GM23338 (cell line): ENCODE results near the gene CNTNAP5. TPM values are rescaled to one million over a fixed set of nuclear protein-coding genes. Genes with fewer than 3 reads are reported as not detected.

Source experiments
- ATAC-seq: fragments of 200-7000 bp; cut with Tn5 transposase; 3 replicates; pipeline ENCODE4 v1.9.1; 2020
- DNase-seq: peaks from one replicate; pipeline ENCODE4 v3.0.0-alpha.2; 2015; ENCODE audit warnings: low spot score
- H2AFZ ChIP-seq: fragments of 200-600 bp; sonication (generic); 2 replicates; pipeline ENCODE4 v1.8.0; 2016; ENCODE audit warnings: antibody characterized with exemption, mild to moderate bottlenecking, moderate library complexity
- H3F3A ChIP-seq: fragments of 200-600 bp; sonication (generic); replicated peaks from 2 replicates; pipeline ENCODE4 v1.8.0; 2017; ENCODE audit warnings: antibody characterized with exemption, mixed run types, low read depth
- H3K27ac ChIP-seq: fragments of 200-600 bp; sonication (generic); 2 replicates; pipeline ENCODE4 v1.6.1; 2016; ENCODE audit warnings: low read depth
- H3K27me3 ChIP-seq: fragments of 200-600 bp; sonication (generic); 2 replicates; pipeline ENCODE4 v1.8.0; 2016; ENCODE audit warnings: mild to moderate bottlenecking, mixed run types, moderate library complexity; ENCODE audit not compliant: insufficient read depth
- H3K36me3 ChIP-seq: fragments of 200-600 bp; sonication (generic); 2 replicates; pipeline ENCODE4 v1.8.0; 2016; ENCODE audit warnings: mild to moderate bottlenecking; ENCODE audit not compliant: insufficient read depth
- H3K4me1 ChIP-seq: fragments of 200-600 bp; sonication (generic); 2 replicates; pipeline ENCODE4 v1.8.0; 2016; ENCODE audit warnings: mild to moderate bottlenecking, moderate library complexity; ENCODE audit not compliant: insufficient read depth
- H3K4me2 ChIP-seq: fragments of 200-600 bp; sonication (generic); 2 replicates; pipeline ENCODE4 v1.7.1; 2017; ENCODE audit warnings: mixed run types
- H3K4me3 ChIP-seq: fragments of 200-600 bp; sonication (generic); 2 replicates; pipeline ENCODE4 v1.6.1; 2016; ENCODE audit warnings: mixed run types
- H3K79me2 ChIP-seq: fragments of 200-600 bp; sonication (generic); replicated peaks from 2 replicates; pipeline ENCODE4 v1.8.0; 2017; ENCODE audit warnings: mild to moderate bottlenecking; ENCODE audit not compliant: insufficient read depth
- H3K9me2 ChIP-seq: fragments of 200-600 bp; sonication (generic); 2 replicates; pipeline ENCODE4 v1.8.0; 2017; ENCODE audit not compliant: insufficient read depth
- H4K20me1 ChIP-seq: fragments of 200-600 bp; sonication (generic); replicated peaks from 2 replicates; pipeline ENCODE4 v1.8.0; 2017; ENCODE audit warnings: mild to moderate bottlenecking; ENCODE audit not compliant: insufficient read depth
- H3K27ac Mint-ChIP-seq: 2 replicates; pipeline ENCODE4 v1.8.0; 2020; ENCODE audit warnings: inconsistent platforms, mild to moderate bottlenecking, moderate library complexity, mixed read lengths
- H3K27me3 Mint-ChIP-seq: 3 replicates; pipeline ENCODE4 v1.8.0; 2022; ENCODE audit warnings: low read depth, mild to moderate bottlenecking, moderate library complexity, mixed read lengths, inconsistent platforms; ENCODE audit not compliant: insufficient read depth, poor library complexity
- H3K36me3 Mint-ChIP-seq: 3 replicates; pipeline ENCODE4 v1.8.0; 2021; ENCODE audit warnings: low read depth, mild to moderate bottlenecking, inconsistent platforms, moderate library complexity, mixed read lengths
- H3K4me1 Mint-ChIP-seq: 3 replicates; pipeline ENCODE4 v1.8.0; 2020; ENCODE audit warnings: mild to moderate bottlenecking, inconsistent platforms, mixed read lengths
- H3K4me3 Mint-ChIP-seq: 3 replicates; pipeline ENCODE4 v1.8.0; 2021; ENCODE audit warnings: moderate library complexity, mild to moderate bottlenecking, inconsistent platforms, mixed read lengths
- H3K9me3 Mint-ChIP-seq: 3 replicates; pipeline ENCODE4 v1.8.0; 2020; ENCODE audit warnings: moderate library complexity, mild to moderate bottlenecking, inconsistent platforms, mixed read lengths
- CREB1 ChIP-seq: fragments of 250-450 bp; sonication (Bioruptor Pico); IDR thresholded peaks from 2 replicates; pipeline ENCODE4 v1.5.0; 2020; ENCODE audit warnings: low read depth, mild to moderate bottlenecking, moderate library complexity
- EZH2 ChIP-seq: fragments of 200-600 bp; sonication (generic); IDR thresholded peaks from one replicate; pipeline ENCODE4 v1.8.0; 2017; ENCODE audit warnings: antibody characterized with exemption, mild to moderate bottlenecking, low read depth; ENCODE audit not compliant: unreplicated experiment
- NANOG ChIP-seq: IDR thresholded peaks from 2 replicates; pipeline ENCODE4 v1.6.1; 2016; ENCODE audit warnings: antibody characterized with exemption, borderline replicate concordance
- ZNF114 ChIP-seq: fragments of 250-450 bp; sonication (Bioruptor Pico); IDR thresholded peaks from 2 replicates; pipeline ENCODE4 v1.5.0; 2020; ENCODE audit warnings: mild to moderate bottlenecking, moderate library complexity
- ZNF331 ChIP-seq: fragments of 250-450 bp; sonication (Bioruptor Pico); IDR thresholded peaks from 2 replicates; pipeline ENCODE4 v1.5.0; 2020; ENCODE audit warnings: low read depth, mild to moderate bottlenecking, moderate library complexity
- ZNF462 ChIP-seq: fragments of 250-450 bp; sonication (Bioruptor Pico); IDR thresholded peaks from 2 replicates; pipeline ENCODE4 v1.5.0; 2020; ENCODE audit warnings: mild to moderate bottlenecking, moderate library complexity
- polyA plus RNA-seq: library from polyadenylated mRNA; unstranded; fragments of >200 nt; fragmentation: Nextera tagmentation; extraction: Ambion mirVana; gene quantifications from 2 replicates; pipeline ENCODE4 v1.2.1, GENCODE V29; 2016
- total RNA-seq: library from RNA; depleted of rRNA; stranded (reverse); fragments of >200 nt; shearing (Covaris generic); gene quantifications from 2 replicates; pipeline ENCODE4 v1.2.3, GENCODE V29; 2014
- TF ChIP-seq, protein P1 (sequence below): IDR thresholded peaks from one replicate; pipeline ENCODE4 v1.6.1; 2018; ENCODE audit warnings: antibody characterized with exemption; ENCODE audit not compliant: unreplicated experiment
- TF ChIP-seq, protein P2 (sequence below): IDR thresholded peaks from 2 replicates; pipeline ENCODE4 v1.6.1; 2016; ENCODE audit warnings: antibody characterized with exemption
- TF ChIP-seq, protein P3 (sequence below), 2 experiments: fragments of 200-600 bp in 1 of 2; sonication (generic) in 1 of 2; conservative IDR thresholded peaks; 2 replicates each; pipeline versions ENCODE4 v1.5.1 to v1.6.1; 2016 to 2017; ENCODE audit warnings: antibody characterized with exemption in 2 of 2, low read depth in 2 of 2, mild to moderate bottlenecking in 2 of 2, moderate library complexity in 1 of 2

Gene CNTNAP5
- total and polyA plus RNA-seq, 2 experiments from 2014 or later: 0.49 to 0.50 TPM

DNA sequence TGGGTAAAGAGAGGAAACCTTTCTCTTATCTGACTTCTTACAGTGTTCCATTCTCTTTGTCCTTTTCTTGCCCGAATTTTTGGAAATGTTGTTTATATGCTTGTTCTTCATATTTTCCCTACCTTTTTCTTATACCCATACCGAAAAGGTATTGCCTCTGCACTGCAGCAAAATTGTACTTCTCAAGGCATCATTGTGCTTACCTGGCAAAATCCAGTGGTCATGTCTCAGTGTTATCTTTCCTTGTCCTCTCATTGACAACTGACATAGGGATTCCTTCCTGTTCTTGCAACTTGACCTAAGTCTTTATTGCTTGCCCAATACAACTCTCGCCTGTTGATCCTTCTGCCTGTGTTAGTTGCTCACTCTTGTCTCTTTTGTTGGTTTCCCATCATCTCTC lies 842.2 kb downstream of the CNTNAP5 start:
- H3K36me3 Mint-ChIP-seq: no peaks in the 10 kb centered on the region
- H3K9me3 Mint-ChIP-seq: no peaks in the 10 kb centered on the region; the same call in 2 of the 3 replicates
- Histone ChIP-seq H3K36me3 (no peaks in the 10 kb centered on the region), H4K20me1 (no peaks in the 10 kb centered on the region), H3K79me2 (no peaks in the 10 kb centered on the region), H3K9me2 (0 out of 2 replicates have a peak, but pooled peaks cover 4% of the 10 kb centered on the region), H2AFZ (no peak overlapping the region), H3K4me2 (no peak overlapping the region), H3K27ac (no peak overlapping the region), H3F3A (no peaks in the 10 kb centered on the region), H3K4me1 (no peaks in the 10 kb centered on the region), H3K27me3 (no peaks in the 10 kb centered on the region), H3K4me3 (no peak overlapping the region)
- H3K4me1 Mint-ChIP-seq: no peaks in the 10 kb centered on the region; the same call in 2 of the 3 replicates
- no peak overlapping the region for H3K4me3 Mint-ChIP-seq
- DNase-seq (no peak), ATAC-seq (no peak)
- TF ChIP-seq ZNF331 (no peak), EZH2 (no peak), ZNF114 (CRISPR knock-in tag) (no peak), NANOG (no peak)
- H3K27me3 Mint-ChIP-seq: peaks cover 2% of the 10 kb centered on the region
- H3K27ac Mint-ChIP-seq: no peak overlapping the region

- Histone ChIP-seq H4K20me1 (no peaks in the 10 kb centered on the region), H3K36me3 (no peaks in the 10 kb centered on the region), H3K27me3 (no peaks in the 10 kb centered on the region), H3K4me3 (no peak overlapping the region), H3K4me2 (no peak overlapping the region), H3K79me2 (no peaks in the 10 kb centered on the region), H3K27ac (no peak overlapping the region), H3K4me1 (no peaks in the 10 kb centered on the region), H2AFZ (no peak overlapping the region; the same call in 1 of the 2 replicates), H3F3A (no peaks in the 10 kb centered on the region), H3K9me2 (0 out of 2 replicates have a peak, but pooled peaks cover 4% of the 10 kb centered on the region)
- DNase-seq (no peak), ATAC-seq (no peak)
- Mint-ChIP-seq H3K36me3 (no peaks in the 10 kb centered on the region), H3K4me1 (no peaks in the 10 kb centered on the region; the same call in 2 of the 3 replicates), H3K4me3 (no peak overlapping the region), H3K27ac (no peak overlapping the region), H3K9me3 (no peaks in the 10 kb centered on the region), H3K27me3 (no peaks in the 10 kb centered on the region)
- TF ChIP-seq, protein P1, sequence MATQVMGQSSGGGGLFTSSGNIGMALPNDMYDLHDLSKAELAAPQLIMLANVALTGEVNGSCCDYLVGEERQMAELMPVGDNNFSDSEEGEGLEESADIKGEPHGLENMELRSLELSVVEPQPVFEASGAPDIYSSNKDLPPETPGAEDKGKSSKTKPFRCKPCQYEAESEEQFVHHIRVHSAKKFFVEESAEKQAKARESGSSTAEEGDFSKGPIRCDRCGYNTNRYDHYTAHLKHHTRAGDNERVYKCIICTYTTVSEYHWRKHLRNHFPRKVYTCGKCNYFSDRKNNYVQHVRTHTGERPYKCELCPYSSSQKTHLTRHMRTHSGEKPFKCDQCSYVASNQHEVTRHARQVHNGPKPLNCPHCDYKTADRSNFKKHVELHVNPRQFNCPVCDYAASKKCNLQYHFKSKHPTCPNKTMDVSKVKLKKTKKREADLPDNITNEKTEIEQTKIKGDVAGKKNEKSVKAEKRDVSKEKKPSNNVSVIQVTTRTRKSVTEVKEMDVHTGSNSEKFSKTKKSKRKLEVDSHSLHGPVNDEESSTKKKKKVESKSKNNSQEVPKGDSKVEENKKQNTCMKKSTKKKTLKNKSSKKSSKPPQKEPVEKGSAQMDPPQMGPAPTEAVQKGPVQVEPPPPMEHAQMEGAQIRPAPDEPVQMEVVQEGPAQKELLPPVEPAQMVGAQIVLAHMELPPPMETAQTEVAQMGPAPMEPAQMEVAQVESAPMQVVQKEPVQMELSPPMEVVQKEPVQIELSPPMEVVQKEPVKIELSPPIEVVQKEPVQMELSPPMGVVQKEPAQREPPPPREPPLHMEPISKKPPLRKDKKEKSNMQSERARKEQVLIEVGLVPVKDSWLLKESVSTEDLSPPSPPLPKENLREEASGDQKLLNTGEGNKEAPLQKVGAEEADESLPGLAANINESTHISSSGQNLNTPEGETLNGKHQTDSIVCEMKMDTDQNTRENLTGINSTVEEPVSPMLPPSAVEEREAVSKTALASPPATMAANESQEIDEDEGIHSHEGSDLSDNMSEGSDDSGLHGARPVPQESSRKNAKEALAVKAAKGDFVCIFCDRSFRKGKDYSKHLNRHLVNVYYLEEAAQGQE: no peak
- TF ChIP-seq EZH2: no peak
- no peak for TF ChIP-seq ZNF331
- TF ChIP-seq, protein P2, sequence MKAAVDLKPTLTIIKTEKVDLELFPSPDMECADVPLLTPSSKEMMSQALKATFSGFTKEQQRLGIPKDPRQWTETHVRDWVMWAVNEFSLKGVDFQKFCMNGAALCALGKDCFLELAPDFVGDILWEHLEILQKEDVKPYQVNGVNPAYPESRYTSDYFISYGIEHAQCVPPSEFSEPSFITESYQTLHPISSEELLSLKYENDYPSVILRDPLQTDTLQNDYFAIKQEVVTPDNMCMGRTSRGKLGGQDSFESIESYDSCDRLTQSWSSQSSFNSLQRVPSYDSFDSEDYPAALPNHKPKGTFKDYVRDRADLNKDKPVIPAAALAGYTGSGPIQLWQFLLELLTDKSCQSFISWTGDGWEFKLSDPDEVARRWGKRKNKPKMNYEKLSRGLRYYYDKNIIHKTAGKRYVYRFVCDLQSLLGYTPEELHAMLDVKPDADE: no peak
- no peak for TF ChIP-seq ZNF114 (CRISPR knock-in tag)
- TF ChIP-seq CREB1: no peak
- TF ChIP-seq, protein P3, sequence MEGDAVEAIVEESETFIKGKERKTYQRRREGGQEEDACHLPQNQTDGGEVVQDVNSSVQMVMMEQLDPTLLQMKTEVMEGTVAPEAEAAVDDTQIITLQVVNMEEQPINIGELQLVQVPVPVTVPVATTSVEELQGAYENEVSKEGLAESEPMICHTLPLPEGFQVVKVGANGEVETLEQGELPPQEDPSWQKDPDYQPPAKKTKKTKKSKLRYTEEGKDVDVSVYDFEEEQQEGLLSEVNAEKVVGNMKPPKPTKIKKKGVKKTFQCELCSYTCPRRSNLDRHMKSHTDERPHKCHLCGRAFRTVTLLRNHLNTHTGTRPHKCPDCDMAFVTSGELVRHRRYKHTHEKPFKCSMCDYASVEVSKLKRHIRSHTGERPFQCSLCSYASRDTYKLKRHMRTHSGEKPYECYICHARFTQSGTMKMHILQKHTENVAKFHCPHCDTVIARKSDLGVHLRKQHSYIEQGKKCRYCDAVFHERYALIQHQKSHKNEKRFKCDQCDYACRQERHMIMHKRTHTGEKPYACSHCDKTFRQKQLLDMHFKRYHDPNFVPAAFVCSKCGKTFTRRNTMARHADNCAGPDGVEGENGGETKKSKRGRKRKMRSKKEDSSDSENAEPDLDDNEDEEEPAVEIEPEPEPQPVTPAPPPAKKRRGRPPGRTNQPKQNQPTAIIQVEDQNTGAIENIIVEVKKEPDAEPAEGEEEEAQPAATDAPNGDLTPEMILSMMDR (conservative IDR thresholded peaks at IDR 0.05; ENCODE audit: low read depth in 2 of 2): no peak
- no peak for TF ChIP-seq ZNF462
Observed at GRCh38 chr2:124874219-124874618, 849.1 kb downstream of the CNTNAP5 start.
